Epithelial cell of esophagus (primary cell): Measurements from ENCODE around the gene POLD3.

Experiments used
- DNase-seq: peaks from one replicate; pipeline ENCODE4 v3.0.0; 2010; ENCODE audit warnings: low read depth
- H3K4me3 ChIP-seq: 2 replicates; pipeline ENCODE4 v1.5.1; 2011; ENCODE audit warnings: mild to moderate bottlenecking, low read length, control low read depth
- TF ChIP-seq, protein P1 (sequence below): IDR thresholded peaks from 2 replicates; pipeline ENCODE4 v1.5.1; 2011; ENCODE audit warnings: low read depth, mild to moderate bottlenecking, low read length, control low read depth, inconsistent platforms; ENCODE audit not compliant: insufficient read depth; ENCODE audit errors: missing control alignments

POLD3 gene, protein sequence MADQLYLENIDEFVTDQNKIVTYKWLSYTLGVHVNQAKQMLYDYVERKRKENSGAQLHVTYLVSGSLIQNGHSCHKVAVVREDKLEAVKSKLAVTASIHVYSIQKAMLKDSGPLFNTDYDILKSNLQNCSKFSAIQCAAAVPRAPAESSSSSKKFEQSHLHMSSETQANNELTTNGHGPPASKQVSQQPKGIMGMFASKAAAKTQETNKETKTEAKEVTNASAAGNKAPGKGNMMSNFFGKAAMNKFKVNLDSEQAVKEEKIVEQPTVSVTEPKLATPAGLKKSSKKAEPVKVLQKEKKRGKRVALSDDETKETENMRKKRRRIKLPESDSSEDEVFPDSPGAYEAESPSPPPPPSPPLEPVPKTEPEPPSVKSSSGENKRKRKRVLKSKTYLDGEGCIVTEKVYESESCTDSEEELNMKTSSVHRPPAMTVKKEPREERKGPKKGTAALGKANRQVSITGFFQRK

DNA sequence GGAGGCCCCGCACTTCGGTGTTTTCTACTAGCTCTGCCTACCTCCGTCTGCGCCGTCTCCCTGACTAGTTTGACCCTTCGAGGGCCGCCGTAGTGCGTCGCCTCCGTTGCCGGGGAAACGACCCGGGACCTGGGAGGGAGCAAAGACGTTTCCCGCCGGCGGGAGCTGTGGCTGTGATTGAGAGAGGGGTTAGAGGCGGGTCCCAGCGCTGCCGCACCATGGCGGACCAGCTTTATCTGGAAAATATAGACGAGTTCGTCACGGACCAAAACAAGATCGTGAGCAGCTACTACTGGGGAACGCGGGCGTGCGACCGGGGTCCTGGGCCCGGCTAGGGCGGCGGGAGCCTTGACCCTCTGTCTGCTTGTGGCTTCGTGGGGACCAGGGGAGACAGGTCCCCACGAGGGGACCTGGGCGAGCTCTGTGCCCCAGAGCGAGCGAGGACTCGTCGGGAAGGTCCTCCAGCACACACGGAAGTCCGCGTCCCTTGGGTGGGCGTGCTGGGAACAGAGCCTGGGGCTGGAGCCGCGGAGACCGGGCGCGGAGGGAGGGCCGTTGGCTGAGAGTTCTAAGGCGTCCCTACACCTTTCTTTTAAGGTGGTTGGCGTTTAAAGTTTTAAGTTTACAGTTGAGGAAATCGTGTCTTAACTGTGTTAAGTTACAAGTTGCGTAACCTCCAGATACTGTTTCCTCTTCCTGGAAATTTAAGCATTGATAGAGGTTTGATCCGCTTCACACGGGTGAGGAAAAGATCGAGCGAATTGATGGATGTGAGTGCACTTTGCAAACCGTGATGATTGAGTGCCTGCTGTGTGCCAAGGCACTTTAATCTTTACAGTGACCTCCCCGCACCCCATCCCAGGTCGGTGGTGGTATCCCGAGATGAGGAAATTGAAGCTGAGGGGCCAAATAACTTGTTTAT, at the start of gene POLD3:
Gene POLD3, plus strand, starts transcription at position 142 of the 922 bp plus-strand sequence. Its CDS starts 77 bp downstream, at position 219.
- TF ChIP-seq, protein P1, sequence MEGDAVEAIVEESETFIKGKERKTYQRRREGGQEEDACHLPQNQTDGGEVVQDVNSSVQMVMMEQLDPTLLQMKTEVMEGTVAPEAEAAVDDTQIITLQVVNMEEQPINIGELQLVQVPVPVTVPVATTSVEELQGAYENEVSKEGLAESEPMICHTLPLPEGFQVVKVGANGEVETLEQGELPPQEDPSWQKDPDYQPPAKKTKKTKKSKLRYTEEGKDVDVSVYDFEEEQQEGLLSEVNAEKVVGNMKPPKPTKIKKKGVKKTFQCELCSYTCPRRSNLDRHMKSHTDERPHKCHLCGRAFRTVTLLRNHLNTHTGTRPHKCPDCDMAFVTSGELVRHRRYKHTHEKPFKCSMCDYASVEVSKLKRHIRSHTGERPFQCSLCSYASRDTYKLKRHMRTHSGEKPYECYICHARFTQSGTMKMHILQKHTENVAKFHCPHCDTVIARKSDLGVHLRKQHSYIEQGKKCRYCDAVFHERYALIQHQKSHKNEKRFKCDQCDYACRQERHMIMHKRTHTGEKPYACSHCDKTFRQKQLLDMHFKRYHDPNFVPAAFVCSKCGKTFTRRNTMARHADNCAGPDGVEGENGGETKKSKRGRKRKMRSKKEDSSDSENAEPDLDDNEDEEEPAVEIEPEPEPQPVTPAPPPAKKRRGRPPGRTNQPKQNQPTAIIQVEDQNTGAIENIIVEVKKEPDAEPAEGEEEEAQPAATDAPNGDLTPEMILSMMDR = no peak
- DNase-seq = peak; percentile 92

DNA sequence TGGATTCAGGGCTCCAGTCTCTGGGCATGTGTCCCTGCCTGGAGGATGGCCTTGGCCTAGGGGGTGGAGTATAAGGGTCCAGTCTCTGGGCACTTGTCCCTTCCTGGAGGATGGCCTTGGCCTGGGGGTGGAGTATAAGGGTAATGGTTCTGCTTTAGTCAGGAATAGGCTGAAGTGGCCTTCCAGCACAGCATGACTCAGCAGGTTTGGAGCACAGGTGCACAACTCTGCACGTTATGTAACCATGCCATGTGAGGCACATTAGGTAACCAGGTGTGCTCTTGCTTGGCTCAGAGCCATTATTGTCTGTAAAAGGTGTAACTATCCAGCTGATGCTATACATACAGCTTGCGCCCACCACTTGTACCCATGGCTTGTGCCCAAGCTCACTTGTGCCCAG, 48.4 kb upstream of the POLD3 start:
- DNase-seq = peak; percentile 71
- TF ChIP-seq, protein P1 = no peak
- H3K4me3 ChIP-seq = no peak overlapping the region

More for the DNA sequence above, at the start of gene POLD3:
- peak within 1 kb of the TSS; percentile 93 for H3K4me3 ChIP-seq

DNA sequence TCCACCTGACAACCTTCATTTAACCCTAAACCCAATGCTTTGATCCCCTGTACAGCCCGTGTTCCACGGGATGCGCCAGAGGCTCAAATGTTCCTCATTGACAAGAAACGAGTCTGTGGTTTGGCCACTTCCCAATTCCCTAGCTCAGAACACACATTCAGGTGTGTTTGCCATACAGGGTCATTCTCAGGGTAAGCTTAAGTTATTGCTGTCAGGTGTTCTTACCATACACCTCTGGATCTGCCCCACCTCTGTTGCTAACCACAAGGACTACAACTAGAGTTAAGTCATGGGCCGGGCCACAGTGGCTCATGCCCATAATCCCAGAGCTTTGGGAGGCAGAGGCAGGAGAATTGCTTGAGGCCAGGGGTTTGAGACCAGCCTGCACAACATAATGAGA, 45.6 kb upstream of the POLD3 start:
- peak; percentile 95 for DNase-seq
- TF ChIP-seq, protein P1 = no peak
- no peak overlapping the region for H3K4me3 ChIP-seq

DNA sequence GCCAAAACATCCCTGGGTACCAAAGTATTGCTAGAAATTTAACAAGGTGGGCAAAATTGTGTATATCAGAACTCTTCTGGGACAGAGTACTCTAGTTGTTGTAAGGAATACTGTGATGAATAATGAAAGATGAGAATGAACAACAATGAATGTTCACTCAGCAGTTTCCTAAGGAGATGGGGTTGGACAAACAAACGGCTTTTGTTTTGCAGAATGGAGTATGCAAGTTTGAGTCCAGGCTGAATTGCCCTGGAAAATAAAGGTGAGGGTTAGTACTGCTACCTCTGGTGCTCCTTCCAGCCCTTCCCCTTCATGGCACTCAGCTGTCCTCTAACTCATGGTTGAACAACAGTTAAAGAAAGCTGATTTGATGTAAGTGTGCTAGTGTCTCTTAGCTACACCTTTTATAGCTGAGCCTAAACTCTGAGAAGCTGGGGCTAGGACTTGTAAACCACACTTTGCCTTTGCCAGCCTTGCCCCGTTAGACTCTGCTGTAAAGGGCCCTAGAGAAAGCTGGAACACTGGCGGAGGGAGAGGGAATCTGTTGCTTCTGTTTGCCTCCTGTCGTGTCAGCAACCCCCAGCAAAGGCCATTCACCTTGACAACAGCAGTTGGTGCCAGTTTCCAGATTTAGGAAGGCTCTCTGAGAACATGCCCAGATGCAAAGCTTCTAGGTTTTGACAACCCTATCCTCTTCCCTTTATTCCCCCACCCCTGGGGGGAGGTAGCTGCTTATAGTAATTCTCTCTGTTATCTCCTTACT, 41.2 kb upstream of the POLD3 start:
- no peak for DNase-seq
- TF ChIP-seq, protein P1 = no peak

DNA sequence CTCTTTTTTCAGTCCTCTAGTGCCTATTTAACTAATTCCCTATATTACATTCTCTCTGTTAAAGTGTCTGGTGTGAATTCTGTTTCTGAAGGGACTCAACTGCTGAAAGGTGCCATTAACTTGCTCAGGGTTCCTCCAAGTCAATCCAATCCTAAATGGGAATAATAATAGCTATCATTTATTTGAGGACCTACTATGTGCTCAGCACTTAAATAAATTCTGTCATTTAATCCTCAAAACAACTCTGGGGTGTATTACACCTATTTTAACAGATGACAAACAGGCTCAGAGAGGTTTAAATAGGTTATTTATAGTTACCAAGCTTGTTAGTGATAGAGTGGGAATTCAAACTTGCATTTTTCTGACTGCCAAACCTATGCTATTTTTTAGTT, 40.6 kb upstream of the POLD3 start:
- DNase-seq = no peak
- H3K4me3 ChIP-seq = no peak overlapping the region
- TF ChIP-seq, protein P1 = no peak

More for the DNA sequence above, 41.2 kb upstream of the POLD3 start:
- H3K4me3 ChIP-seq = no peak overlapping the region

DNA sequence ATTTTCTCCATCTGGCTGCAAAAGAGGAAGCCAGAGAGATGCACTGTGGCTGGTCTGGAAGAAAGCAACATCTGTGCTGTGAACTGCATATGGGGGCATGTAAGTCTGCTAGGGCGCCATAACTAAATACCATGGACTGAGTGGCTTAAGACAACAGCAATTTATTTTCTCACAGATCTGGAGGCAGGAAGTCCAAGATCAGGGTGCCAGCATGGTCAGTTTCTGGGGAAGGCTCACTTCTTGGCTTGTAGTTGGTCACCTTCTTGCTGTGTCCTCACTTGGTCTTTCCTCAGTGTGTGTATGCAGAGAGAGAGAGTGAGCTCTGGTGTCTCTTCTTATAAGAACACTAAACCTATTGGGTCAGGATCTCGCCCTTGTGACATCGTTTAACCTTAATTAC, 34.9 kb upstream of the POLD3 start:
- TF ChIP-seq, protein P1 = no peak
- no peak for DNase-seq
- no peak overlapping the region for H3K4me3 ChIP-seq
